Measurements from ENCODE around the gene SMIM7. TPM values are rescaled to one million over a fixed set of nuclear protein-coding genes. Genes with fewer than 3 reads are reported as not detected.

The SMIM7 gene
- total RNA-seq, 4 donors from 2014 or later: 36.4 to 60.5 (median 49.8) TPM

GRCh38 chr19:16641695-16642094 is 18.2 kb downstream of the SMIM7 start:
- no peak for TF ChIP-seq CTCF (IDR thresholded peaks at IDR 0.05 in 4 of 5, conservative IDR thresholded peaks at IDR 0.05 in 1 of 5)
- TF ChIP-seq POLR2A (IDR thresholded peaks at IDR 0.05): no peak
- ATAC-seq (no peak), DNase-seq (no peak)
- Histone ChIP-seq H3K9me3 (no peaks in the 10 kb centered on the region), H3K27ac (no peak overlapping the region), H3K4me1 (peaks cover 15 to 29% of the 10 kb centered on the region in 2 donors), H3K36me3 (peaks cover 0 to 54% of the 10 kb centered on the region in 2 donors), H3K27me3 (no peaks in the 10 kb centered on the region), H3K4me3 (no peak overlapping the region)
- in situ Hi-C loops (cut with MboI; ENCODE audit: low sequenced_read_pairs in 4 of 4) (no loop called here), intact Hi-C loops (cut with DNase I; ENCODE audit: low total_unique reads) (no loop called here)

GRCh38 chr19:16640951-16641350 is 19.0 kb downstream of the SMIM7 start:
- H3K9me3 ChIP-seq: no peaks in the 10 kb centered on the region
- DNase-seq (no peak), ATAC-seq (no peak)
- peaks cover 14 to 29% of the 10 kb centered on the region in 2 donors for H3K4me1 ChIP-seq
- H3K27ac ChIP-seq: peak overlapping the region in 2 of 4 donors; percentile 33 to 44
- no peaks in the 10 kb centered on the region for H3K27me3 ChIP-seq
- H3K36me3 ChIP-seq: peaks cover 0 to 47% of the 10 kb centered on the region in 2 donors
- no peak overlapping the region for H3K4me3 ChIP-seq
- intact Hi-C loops (cut with DNase I; ENCODE audit: low total_unique reads) (no loop called here), in situ Hi-C loops (cut with MboI; ENCODE audit: low sequenced_read_pairs in 4 of 4) (no loop called here)
- TF ChIP-seq CTCF (IDR thresholded peaks at IDR 0.05 in 4 of 5, conservative IDR thresholded peaks at IDR 0.05 in 1 of 5) (no peak), POLR2A (IDR thresholded peaks at IDR 0.05) (no peak)

GRCh38 chr19:16638666-16639065 is 21.3 kb downstream of the SMIM7 start:
- no peak overlapping the region for H3K27ac ChIP-seq
- H3K27me3 ChIP-seq: no peaks in the 10 kb centered on the region
- H3K4me1 ChIP-seq: peaks cover 4 to 16% of the 10 kb centered on the region in 2 donors
- no peak for DNase-seq
- no peak for ATAC-seq
- no peak overlapping the region for H3K4me3 ChIP-seq
- no peaks in the 10 kb centered on the region for H3K9me3 ChIP-seq
- intact Hi-C loops (cut with DNase I; ENCODE audit: low total_unique reads) (no loop called here), in situ Hi-C loops (cut with MboI; ENCODE audit: low sequenced_read_pairs in 4 of 4) (no loop called here)
- TF ChIP-seq CTCF (IDR thresholded peaks at IDR 0.05 in 4 of 5, conservative IDR thresholded peaks at IDR 0.05 in 1 of 5): no peak
- no peak for TF ChIP-seq POLR2A (IDR thresholded peaks at IDR 0.05)
- peaks cover 0 to 24% of the 10 kb centered on the region in 2 donors for H3K36me3 ChIP-seq

- Histone ChIP-seq H3K4me3 (no peak overlapping the region), H3K4me1 (peaks cover 4 to 16% of the 10 kb centered on the region in 2 donors), H3K27me3 (no peaks in the 10 kb centered on the region), H3K9me3 (no peaks in the 10 kb centered on the region), H3K27ac (peak overlapping the region in 3 of 4 donors; percentile 2 to 49 (median 33)), H3K36me3 (peaks cover 0 to 17% of the 10 kb centered on the region in 2 donors)
- in situ Hi-C loops (cut with MboI; ENCODE audit: low sequenced_read_pairs in 4 of 4): no loop called here
- intact Hi-C loops (cut with DNase I; ENCODE audit: low total_unique reads): no loop called here
- TF ChIP-seq POLR2A (IDR thresholded peaks at IDR 0.05) (no peak), CTCF (IDR thresholded peaks at IDR 0.05 in 4 of 5, conservative IDR thresholded peaks at IDR 0.05 in 1 of 5) (no peak)
- ATAC-seq: peak in 1 of 2 donors; percentile 45
- DNase-seq: no peak
These were observed 22.4 kb downstream of the SMIM7 start for GRCh38 chr19:16637535-16637934.

GRCh38 chr19:16631465-16631864 is 28.5 kb downstream of the SMIM7 start:
- Histone ChIP-seq H3K27me3 (no peaks in the 10 kb centered on the region), H3K9me3 (no peaks in the 10 kb centered on the region), H3K36me3 (peaks cover 0 to 13% of the 10 kb centered on the region in 2 donors), H3K27ac (peak overlapping the region in 2 of 4 donors; percentile 98 to 99), H3K4me3 (no peak overlapping the region), H3K4me1 (peaks cover 18 to 19% of the 10 kb centered on the region in 2 donors)
- TF ChIP-seq CTCF (IDR thresholded peaks at IDR 0.05 in 4 of 5, conservative IDR thresholded peaks at IDR 0.05 in 1 of 5): no peak
- no peak for TF ChIP-seq POLR2A (IDR thresholded peaks at IDR 0.05)
- intact Hi-C loops (cut with DNase I; ENCODE audit: low total_unique reads): no loop called here
- DNase-seq (no peak), ATAC-seq (no peak)
- in situ Hi-C loops (cut with MboI; ENCODE audit: low sequenced_read_pairs in 4 of 4): no loop called here
